GM18858 (cell line): ENCODE results near the gene AP3S1.
"Not testable (repeated sequence)": the region's sequence is repeated elsewhere in the genome, so short reads cannot be mapped to it uniquely, and the experiment has no call there.

Experiments
- ATAC-seq: cut with Tn5 transposase; IDR thresholded peaks from one replicate; pipeline ENCODE4 v1.9.1; 2021; ENCODE audit not compliant: unreplicated experiment

The AP3S1 gene

DNA sequence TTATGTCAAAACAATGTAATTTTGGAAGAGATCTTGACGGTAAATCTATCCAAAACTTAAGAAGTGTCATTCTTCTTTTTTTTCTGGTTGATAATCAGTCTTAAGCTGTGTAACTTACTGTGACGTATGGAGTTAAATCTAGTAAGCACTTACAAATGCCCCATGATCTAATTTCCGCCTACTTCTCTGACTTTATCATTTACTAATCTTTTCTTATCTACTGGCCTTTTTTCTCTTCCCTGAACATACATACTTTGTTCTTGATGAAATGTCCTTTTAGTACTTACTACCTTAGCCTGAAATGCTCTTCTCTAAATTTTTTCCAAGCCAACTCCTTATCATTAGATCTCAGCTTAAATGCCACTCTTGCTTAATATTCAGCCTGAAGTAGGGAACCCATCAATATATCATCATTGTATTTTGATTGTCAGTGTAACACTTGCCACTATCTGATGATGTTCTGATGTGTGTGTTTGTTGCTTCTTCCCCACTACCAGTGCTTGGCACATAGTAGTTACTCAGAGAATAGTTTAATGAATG, 27.6 kb downstream of the AP3S1 start:
- ATAC-seq: no peak

DNA sequence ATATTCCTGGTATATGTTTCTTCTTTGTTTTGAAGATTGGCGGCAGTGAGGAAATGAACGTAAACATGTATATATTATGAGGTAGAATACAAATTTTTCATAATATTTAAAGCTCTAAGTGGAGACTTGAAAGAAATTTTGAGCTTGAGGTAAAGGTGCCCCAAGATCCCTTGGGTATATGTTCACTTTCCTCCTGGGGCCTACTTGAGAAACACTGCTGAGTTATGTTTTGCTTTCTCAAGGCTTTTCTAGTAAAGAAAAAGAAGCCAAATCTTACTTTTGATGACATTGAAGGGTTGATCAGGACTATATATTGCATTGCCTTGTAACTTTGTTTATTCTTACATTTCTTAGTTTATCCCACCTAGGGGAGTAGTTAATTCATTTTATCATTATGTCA, 30.7 kb downstream of the AP3S1 start:
- ATAC-seq: no peak

GRCh38 chr5:115873392-115873791, 31.7 kb downstream of the AP3S1 start:
- no peak for ATAC-seq

- no peak for ATAC-seq
These were observed 33.7 kb downstream of the AP3S1 start for GRCh38 chr5:115875447-115875846.

- not testable (repeated sequence) for ATAC-seq
These were observed 35.6 kb downstream of the AP3S1 start for GRCh38 chr5:115877342-115877741.

DNA sequence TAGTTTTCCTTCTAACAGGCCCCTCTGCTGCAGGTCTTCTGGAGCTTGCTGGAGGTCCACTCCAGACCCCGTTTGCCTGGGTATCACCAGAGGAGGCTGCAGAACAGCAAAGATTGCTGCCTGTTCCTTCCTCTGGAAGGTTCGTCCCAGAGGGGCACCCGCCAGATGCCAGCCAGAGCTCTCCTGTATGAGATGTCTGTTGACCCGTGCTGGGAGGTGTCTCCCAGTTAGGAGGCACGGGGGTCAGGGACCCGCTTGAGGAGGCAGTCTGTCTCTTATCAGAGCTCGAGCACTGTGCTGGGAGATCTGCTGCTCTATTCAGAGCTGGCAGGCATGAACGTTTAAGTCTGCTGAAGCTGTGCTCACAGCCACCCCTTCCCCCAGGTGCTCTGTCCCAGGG, 40.7 kb downstream of the AP3S1 start:
- not testable (repeated sequence) for ATAC-seq

GRCh38 chr5:115884704-115885103, 43.0 kb downstream of the AP3S1 start:
- ATAC-seq: no peak

DNA sequence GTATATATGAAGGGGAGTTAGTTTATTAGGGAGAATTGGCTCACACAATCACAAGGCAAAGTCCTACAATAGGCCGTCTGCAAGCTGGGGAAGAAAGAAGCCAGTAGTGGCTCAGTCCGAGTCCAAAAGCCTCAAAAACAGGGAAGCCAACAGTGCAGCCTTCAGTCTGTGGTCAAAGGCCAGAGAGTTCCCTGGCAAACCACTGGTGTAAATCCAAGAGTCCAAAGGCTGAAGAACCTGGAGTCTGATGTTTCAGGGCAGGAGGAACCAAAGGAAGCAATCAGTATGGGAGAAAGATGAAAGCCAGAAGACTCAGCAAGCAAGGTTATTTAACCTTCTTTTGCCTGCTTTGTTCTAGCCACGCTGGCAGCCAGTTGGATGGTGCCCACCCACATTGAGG, 43.5 kb downstream of the AP3S1 start:
- not testable (repeated sequence) for ATAC-seq

DNA sequence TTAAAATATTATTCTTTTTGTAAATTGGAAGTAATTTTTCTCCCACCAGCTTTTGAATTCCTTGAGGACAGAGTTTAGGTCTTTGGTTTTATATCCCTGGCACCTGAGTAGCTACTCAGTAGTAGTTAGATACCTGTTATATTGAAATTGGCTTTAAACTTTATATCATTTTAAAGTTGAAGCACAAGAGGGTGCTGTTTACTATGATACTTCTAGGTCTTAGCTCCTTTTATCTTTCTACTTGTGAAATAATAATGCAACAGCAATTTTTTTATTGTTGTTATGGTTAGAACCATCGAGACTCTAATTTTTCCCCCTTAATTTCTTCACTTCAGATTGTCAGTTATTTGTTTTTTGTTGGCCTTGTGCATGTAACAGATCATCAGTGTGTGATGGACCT, 46.3 kb downstream of the AP3S1 start:
- no peak for ATAC-seq

- ATAC-seq: no peak
These were observed 50.3 kb downstream of the AP3S1 start for GRCh38 chr5:115892021-115892420.

DNA sequence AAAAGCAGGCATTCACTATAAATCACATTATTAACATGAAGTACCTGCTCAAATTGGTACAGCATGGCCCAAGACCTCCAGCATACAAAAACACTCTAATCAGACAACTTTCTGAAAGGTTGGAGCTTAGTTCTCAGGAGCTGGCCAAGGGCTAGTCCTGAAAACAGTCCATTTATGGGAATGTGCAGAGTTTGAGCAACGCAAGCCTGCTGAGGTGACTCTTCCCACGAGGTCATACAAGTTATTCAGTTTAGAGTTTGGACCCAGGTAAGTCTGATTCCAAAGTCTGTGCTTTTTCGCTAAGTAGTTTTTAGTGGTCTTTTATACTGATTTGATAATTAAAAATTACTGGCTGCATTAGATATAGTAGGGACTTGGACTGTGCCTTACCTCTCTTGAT, 52.6 kb downstream of the AP3S1 start:
- ATAC-seq: no peak

GRCh38 chr5:115895821-115896220, 54.1 kb downstream of the AP3S1 start:
- no peak for ATAC-seq

DNA sequence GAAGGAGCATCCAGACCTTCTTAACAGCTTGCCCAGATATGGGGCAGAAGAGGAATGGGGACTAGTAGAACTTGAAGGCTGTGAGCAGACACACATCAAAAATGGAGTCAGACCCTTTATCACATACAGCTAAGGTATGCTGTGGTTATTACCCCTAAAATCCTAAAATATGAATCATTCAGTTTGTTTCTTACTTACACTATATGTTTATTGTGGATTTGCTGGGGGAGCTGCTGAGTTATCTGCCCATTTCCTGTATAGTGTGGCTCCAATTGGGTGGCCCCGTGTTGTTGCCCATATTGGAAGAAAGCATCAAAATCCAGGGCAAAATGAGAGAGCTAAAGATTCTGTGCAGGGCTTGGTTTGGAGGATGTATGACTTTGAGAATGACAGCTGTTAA, 56.9 kb downstream of the AP3S1 start:
- ATAC-seq: no peak

GRCh38 chr5:115907177-115907576, 65.4 kb downstream of the AP3S1 start:
- no peak for ATAC-seq

DNA sequence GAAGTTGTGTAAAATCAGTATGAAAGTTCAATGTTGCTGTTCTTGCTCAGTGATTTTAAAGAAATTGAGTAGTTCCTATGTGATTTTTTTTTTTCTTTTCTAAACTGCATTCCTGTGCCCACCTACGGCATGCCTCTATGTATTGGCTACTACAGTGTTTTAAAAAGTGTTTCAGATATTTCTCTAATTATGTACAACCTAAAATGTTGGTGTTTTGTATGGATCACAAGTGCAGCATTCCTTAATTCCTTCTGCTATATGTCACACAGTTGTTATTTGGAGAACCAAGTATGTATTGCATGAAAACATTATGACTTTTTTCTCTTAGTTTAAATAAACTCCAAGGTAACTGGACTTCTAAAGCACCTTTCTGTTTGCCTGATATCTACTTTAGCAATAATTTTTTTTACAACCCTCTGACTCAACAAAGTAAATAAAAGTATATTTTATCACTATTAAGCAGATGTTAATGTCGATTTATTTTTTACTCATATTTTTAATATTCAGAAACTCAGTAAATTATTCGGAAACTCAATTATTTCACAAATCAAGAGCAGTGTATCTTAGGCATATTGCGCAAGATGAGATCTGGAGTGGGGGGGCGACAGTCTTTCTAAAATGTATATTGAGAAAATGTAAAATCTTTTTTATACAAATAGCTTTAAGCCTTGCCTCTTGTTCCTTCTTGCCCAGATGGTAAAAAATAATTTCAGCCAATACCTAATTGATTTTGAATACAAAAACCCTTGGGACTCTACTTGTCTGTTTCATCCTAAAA, 72.1 kb downstream of the AP3S1 start:
- ATAC-seq: not testable (repeated sequence)

DNA sequence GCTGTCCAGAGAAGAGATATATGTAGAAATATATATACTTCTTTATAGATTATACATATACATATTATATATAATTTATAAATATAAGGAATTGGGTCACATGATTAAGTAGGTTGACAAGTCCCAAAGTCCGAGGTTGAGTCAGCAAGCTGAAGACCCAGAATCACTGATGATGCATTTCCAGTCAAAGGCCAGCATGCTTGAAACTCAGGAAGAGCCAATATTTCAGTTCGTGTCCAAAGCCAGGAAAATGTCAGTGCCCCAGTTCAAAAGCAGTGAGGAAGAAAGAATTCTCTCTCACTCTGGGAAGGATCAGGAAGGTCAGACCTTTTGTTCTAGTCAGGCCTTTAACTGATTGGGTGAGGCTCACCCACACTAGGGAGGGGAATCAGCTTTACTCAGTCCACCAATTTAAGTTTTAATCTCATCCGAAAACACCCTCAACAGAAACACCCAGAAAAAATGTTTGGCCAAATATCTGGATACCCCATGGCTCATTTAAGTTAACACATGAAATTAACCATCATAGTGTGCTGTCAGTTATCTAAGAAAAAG, 78.5 kb downstream of the AP3S1 start:
- ATAC-seq: no peak

- ATAC-seq: not testable (repeated sequence)
These were observed 87.1 kb downstream of the AP3S1 start for GRCh38 chr5:115928578-115929407.

DNA sequence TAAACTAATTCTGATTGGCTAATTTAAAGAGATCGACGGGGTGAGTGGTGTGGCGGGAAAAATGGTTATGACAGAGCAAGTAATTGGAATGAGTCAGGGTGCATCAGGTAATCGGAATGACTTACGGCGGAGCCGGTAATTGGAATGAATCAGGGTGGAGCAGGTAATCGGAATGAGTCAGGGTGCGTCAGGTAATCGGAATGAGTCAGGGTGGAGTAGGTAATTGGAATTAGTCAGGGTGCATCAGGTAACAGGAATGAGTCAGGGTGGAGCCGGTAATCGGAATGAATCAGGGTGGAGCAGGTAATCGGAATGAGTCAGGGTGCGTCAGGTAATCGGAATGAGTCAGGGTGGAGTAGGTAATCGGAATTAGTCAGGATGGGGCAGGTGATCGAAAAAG, 88.4 kb downstream of the AP3S1 start:
- not testable (repeated sequence) for ATAC-seq

- ATAC-seq: no peak
These were observed 89.0 kb downstream of the AP3S1 start for GRCh38 chr5:115930630-115931337.

- no peak for ATAC-seq
These were observed 91.3 kb downstream of the AP3S1 start for GRCh38 chr5:115932991-115933390.

DNA sequence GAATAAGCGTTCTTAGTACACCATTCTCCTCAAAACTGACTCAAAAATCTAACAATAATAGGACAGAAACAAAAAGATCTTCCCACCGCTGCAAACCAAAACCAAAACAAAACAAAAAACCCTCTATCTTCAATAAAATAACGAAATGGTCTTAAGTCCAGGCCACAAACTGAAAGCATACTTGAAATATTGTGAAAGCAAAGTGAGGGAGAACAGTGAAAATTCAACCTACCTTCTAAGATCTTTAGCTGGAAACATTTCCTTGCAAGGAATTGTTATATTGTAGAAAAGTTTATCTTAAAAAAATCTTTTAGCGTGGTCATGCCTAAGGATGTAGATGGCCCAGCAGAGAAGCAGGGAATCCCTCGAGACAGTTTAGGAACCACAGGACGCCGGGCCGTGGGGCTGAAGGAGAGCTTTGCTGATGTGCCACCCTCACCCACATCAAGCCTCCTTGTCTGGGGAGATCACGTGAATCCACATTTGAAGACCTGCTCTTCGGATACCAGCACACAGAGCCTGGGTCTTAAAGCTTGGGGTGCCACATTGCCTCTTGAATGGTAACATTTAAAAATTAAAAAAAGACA, 92.7 kb downstream of the AP3S1 start:
- no peak for ATAC-seq
